Osteocyte (in vitro differentiated cells): ENCODE data around the gene CPE. TPM values are rescaled to one million over a fixed set of nuclear protein-coding genes. Genes with fewer than 3 reads are reported as not detected.

Experiments used
- DNase-seq: peaks from one replicate; pipeline ENCODE4 v3.0.0; 2021; ENCODE audit warnings: mixed read lengths; ENCODE audit not compliant: unreplicated experiment; ENCODE audit errors: extremely low spot score
- H3K27ac Mint-ChIP-seq: one replicate; pipeline ENCODE4 v1.8.0; 2021; ENCODE audit warnings: mild to moderate bottlenecking, mixed read lengths; ENCODE audit not compliant: unreplicated experiment
- H3K27me3 Mint-ChIP-seq: one replicate; pipeline ENCODE4 v1.8.0; 2021; ENCODE audit warnings: mixed read lengths; ENCODE audit not compliant: unreplicated experiment
- H3K36me3 Mint-ChIP-seq: one replicate; pipeline ENCODE4 v1.8.0; 2021; ENCODE audit warnings: mixed read lengths; ENCODE audit not compliant: unreplicated experiment
- H3K4me1 Mint-ChIP-seq: one replicate; pipeline ENCODE4 v1.8.0; 2021; ENCODE audit warnings: mixed read lengths; ENCODE audit not compliant: unreplicated experiment
- H3K4me3 Mint-ChIP-seq: one replicate; pipeline ENCODE4 v1.8.0; 2021; ENCODE audit warnings: mild to moderate bottlenecking, moderate library complexity, mixed read lengths; ENCODE audit not compliant: unreplicated experiment
- H3K9me3 Mint-ChIP-seq: one replicate; pipeline ENCODE4 v1.8.0; 2021; ENCODE audit warnings: mixed read lengths; ENCODE audit not compliant: unreplicated experiment
- total RNA-seq: library from RNA; stranded (reverse); gene quantifications from 2 replicates; pipeline ENCODE4 v1.2.1, GENCODE V29; 2021
- TF ChIP-seq, protein P1 (sequence below): fragments of 200-600 bp; sonication (generic); IDR thresholded peaks from 2 replicates; pipeline ENCODE4 v1.5.0; 2021; ENCODE audit warnings: antibody characterized with exemption, mild to moderate bottlenecking, moderate library complexity

The CPE gene
- total RNA-seq, 1 donor from 2014 or later, result 195 TPM

DNA sequence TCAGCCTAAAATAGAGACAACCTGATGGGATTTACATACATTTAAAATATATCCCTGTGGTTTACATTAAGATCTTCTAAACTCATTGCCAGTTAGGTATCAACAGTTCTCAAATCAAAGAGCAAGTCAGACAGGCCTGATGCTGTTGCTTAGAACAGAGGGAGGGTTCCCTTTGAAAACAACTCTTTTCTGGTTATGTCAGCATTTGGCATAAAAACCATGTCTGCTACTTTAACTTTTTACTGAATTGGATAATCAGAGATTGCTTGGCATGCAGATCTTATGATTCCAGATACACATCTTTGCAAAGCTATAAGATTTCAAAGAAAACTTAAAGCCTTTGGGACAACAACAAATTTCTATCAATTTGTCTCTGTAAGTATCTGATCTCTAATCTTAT is 140.8 kb downstream of the CPE start:
- no peaks in the 10 kb centered on the region for H3K9me3 Mint-ChIP-seq
- H3K4me1 Mint-ChIP-seq, result no peaks in the 10 kb centered on the region
- no peak for DNase-seq
- no peak overlapping the region for H3K27ac Mint-ChIP-seq
- TF ChIP-seq, protein P1, sequence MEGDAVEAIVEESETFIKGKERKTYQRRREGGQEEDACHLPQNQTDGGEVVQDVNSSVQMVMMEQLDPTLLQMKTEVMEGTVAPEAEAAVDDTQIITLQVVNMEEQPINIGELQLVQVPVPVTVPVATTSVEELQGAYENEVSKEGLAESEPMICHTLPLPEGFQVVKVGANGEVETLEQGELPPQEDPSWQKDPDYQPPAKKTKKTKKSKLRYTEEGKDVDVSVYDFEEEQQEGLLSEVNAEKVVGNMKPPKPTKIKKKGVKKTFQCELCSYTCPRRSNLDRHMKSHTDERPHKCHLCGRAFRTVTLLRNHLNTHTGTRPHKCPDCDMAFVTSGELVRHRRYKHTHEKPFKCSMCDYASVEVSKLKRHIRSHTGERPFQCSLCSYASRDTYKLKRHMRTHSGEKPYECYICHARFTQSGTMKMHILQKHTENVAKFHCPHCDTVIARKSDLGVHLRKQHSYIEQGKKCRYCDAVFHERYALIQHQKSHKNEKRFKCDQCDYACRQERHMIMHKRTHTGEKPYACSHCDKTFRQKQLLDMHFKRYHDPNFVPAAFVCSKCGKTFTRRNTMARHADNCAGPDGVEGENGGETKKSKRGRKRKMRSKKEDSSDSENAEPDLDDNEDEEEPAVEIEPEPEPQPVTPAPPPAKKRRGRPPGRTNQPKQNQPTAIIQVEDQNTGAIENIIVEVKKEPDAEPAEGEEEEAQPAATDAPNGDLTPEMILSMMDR, result no peak
- H3K27me3 Mint-ChIP-seq, result no peaks in the 10 kb centered on the region
- H3K4me3 Mint-ChIP-seq, result no peak overlapping the region
- no peaks in the 10 kb centered on the region for H3K36me3 Mint-ChIP-seq

GRCh38 chr4:165520086-165520485 is 141.3 kb downstream of the CPE start:
- Mint-ChIP-seq H3K27me3 (no peaks in the 10 kb centered on the region), H3K9me3 (no peaks in the 10 kb centered on the region), H3K4me1 (no peaks in the 10 kb centered on the region), H3K27ac (no peak overlapping the region), H3K4me3 (no peak overlapping the region), H3K36me3 (no peaks in the 10 kb centered on the region)
- TF ChIP-seq, protein P1, result no peak
- DNase-seq, result no peak

- Mint-ChIP-seq H3K9me3 (peaks cover 5% of the 10 kb centered on the region), H3K27me3 (no peaks in the 10 kb centered on the region), H3K36me3 (no peaks in the 10 kb centered on the region), H3K27ac (no peak overlapping the region), H3K4me1 (no peaks in the 10 kb centered on the region), H3K4me3 (no peak overlapping the region)
- no peak for DNase-seq
- TF ChIP-seq, protein P1, result no peak
Measured at GRCh38 chr4:165522050-165522449, 143.2 kb downstream of the CPE start.

GRCh38 chr4:165524532-165525190 is 145.9 kb downstream of the CPE start:
- Mint-ChIP-seq H3K27ac (no peak overlapping the region), H3K27me3 (no peaks in the 10 kb centered on the region), H3K4me1 (no peaks in the 10 kb centered on the region), H3K9me3 (peaks cover 5% of the 10 kb centered on the region), H3K4me3 (no peak overlapping the region), H3K36me3 (no peaks in the 10 kb centered on the region)
- TF ChIP-seq, protein P1, result no peak
- DNase-seq, result no peak

DNA sequence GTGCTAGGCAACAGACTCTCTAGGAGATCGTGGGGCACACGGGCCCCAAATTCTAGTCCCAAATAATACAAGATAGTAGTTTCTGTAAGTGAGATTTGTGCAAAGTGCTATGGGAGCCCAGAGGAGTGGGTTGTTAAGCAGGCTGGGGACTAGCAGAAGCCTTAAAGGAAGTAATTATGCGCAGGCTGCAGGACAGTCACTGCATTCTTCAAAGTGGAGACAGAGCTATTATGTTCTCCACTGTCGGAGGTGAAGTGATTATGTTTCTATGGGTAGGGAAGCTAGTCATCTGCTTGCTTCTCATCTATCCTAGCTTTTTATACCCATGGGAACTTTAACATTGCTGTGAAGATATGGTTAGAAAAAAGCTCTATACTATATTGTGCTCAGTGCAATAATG is 154.2 kb downstream of the CPE start:
- Mint-ChIP-seq H3K36me3 (no peaks in the 10 kb centered on the region), H3K4me3 (no peak overlapping the region), H3K27ac (no peak overlapping the region), H3K9me3 (no peaks in the 10 kb centered on the region), H3K4me1 (no peaks in the 10 kb centered on the region), H3K27me3 (no peaks in the 10 kb centered on the region)
- TF ChIP-seq, protein P1, result no peak
- no peak for DNase-seq
